Osteoblast (primary cell): ENCODE data around the gene PEX1. TPM values are rescaled to one million over a fixed set of nuclear protein-coding genes. Genes with fewer than 3 reads are reported as not detected.

Source experiments
- DNase-seq: peaks from one replicate; pipeline ENCODE4 v3.0.0; 2011; ENCODE audit warnings: low spot score, mixed read lengths; ENCODE audit not compliant: insufficient read length; ENCODE audit errors: missing footprints
- H2AFZ ChIP-seq: 2 replicates; pipeline ENCODE4 v1.6.0; 2011; ENCODE audit warnings: mild to moderate bottlenecking, low read length
- H3K27ac ChIP-seq: 2 replicates; pipeline ENCODE4 v1.5.1; 2011; ENCODE audit warnings: mild to moderate bottlenecking, low read depth, low read length, moderate library complexity
- H3K27me3 ChIP-seq: 2 replicates; pipeline ENCODE4 v1.6.0; 2012; ENCODE audit warnings: mild to moderate bottlenecking, control low read depth, inconsistent platforms, low read length, moderate library complexity; ENCODE audit not compliant: insufficient read depth
- H3K36me3 ChIP-seq: 2 replicates; pipeline ENCODE4 v1.5.1; 2011; ENCODE audit warnings: mild to moderate bottlenecking, low read length, control low read depth, moderate library complexity; ENCODE audit not compliant: insufficient read depth
- H3K4me1 ChIP-seq: 2 replicates; pipeline ENCODE4 v1.5.1; 2011; ENCODE audit warnings: mild to moderate bottlenecking, low read length, control low read depth, moderate library complexity; ENCODE audit not compliant: insufficient read depth
- H3K4me2 ChIP-seq: 2 replicates; pipeline ENCODE4 v1.6.0; 2011; ENCODE audit warnings: mild to moderate bottlenecking, low read length; ENCODE audit not compliant: insufficient read depth
- H3K4me3 ChIP-seq: fragments of 200-600 bp; sonication (generic); 3 replicates; pipeline ENCODE4 v1.5.1; 2012; ENCODE audit warnings: mild to moderate bottlenecking, low read length, inconsistent platforms; ENCODE audit not compliant: insufficient read depth
- H3K79me2 ChIP-seq: 2 replicates; pipeline ENCODE4 v1.6.0; 2012; ENCODE audit warnings: mild to moderate bottlenecking, low read length, control low read depth, inconsistent platforms; ENCODE audit not compliant: insufficient read depth
- H3K9me3 ChIP-seq: 2 replicates; pipeline ENCODE4 v1.5.1; 2011; ENCODE audit warnings: low read depth, low read length, control low read depth
- H4K20me1 ChIP-seq: 2 replicates; pipeline ENCODE4 v1.6.0; 2012; ENCODE audit warnings: mild to moderate bottlenecking, low read length, control low read depth; ENCODE audit not compliant: insufficient read depth
- CTCF ChIP-seq: IDR thresholded peaks from 2 replicates; pipeline ENCODE4 v1.5.1; 2011; ENCODE audit warnings: mild to moderate bottlenecking, low read depth, low read length, moderate library complexity; ENCODE audit errors: extremely low read depth
- total RNA-seq: library from RNA; depleted of rRNA; stranded (reverse); fragments of >200 nt; gene quantifications from 2 replicates; pipeline ENCODE4 v1.2.3, GENCODE V29; 2012

The PEX1 gene
- total RNA-seq, 1 donor: 25.7 TPM

- DNase-seq: no peak
- H3K79me2 ChIP-seq: no peaks in the 10 kb centered on the region
- TF ChIP-seq CTCF: no peak
- no peaks in the 10 kb centered on the region for H3K27me3 ChIP-seq
- H3K9me3 ChIP-seq: no peaks in the 10 kb centered on the region
- no peak overlapping the region for H3K4me3 ChIP-seq
- no peak overlapping the region for H3K27ac ChIP-seq
- no peak overlapping the region for H2AFZ ChIP-seq
- H4K20me1 ChIP-seq: no peaks in the 10 kb centered on the region
- no peaks in the 10 kb centered on the region for H3K4me1 ChIP-seq
- no peaks in the 10 kb centered on the region for H3K36me3 ChIP-seq
- H3K4me2 ChIP-seq: no peak overlapping the region
Observed at GRCh38 chr7:92437956-92438491, 90.3 kb downstream of the PEX1 start.

Other genes with a start within 250 kb of the PEX1 start
- 42.7 and 51.3 TPM in 2 replicates for gene GATAD1, start 81.0 kb downstream of the PEX1 start, total RNA-seq
- gene ERVW-1, start 50.6 kb downstream of the PEX1 start, total RNA-seq: not detected in 2 replicates
- gene RBM48, start 275 bp upstream of the PEX1 start, total RNA-seq: 7.4 and 11.2 TPM in 2 replicates
- 17.1 and 17.4 TPM in 2 replicates for gene FAM133B, start 61.9 kb upstream of the PEX1 start, total RNA-seq